ENCODE results near the gene KANK2. TPM values are rescaled to one million over a fixed set of nuclear protein-coding genes. Genes with fewer than 3 reads are reported as not detected.

KANK2 gene
- total and polyA plus RNA-seq, 12 donors = 23.7 to 395 (median 133) TPM

DNA sequence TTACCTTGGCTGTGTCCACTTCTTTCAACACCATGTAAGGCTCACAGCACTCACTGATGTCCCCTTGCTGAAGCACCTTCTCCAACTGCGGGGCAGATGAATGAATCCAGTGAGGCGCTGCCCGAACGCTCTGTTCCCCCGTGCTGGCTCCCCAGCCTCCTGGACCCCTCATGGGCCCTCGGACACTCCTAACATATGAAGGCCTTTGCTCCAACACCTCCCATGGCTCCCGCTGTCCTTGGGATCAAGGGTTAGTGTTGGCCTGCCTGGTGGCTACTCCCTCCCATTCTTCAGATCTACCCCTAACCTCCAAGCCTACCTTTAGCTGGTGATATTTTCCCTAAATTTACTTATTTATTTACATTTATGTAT, 46.4 kb upstream of the KANK2 start:
- Histone ChIP-seq H3K4me1 (replicated peaks in 1 of 2) (peaks cover 3 to 5% of the 10 kb centered on the region in 2 donors), H3K9me3 (replicated peaks in 1 of 3) (no peaks in the 10 kb centered on the region), H3K27me3 (no peaks in the 10 kb centered on the region), H3K27ac (peak overlapping the region in 3 of 5 donors; percentile 33 to 72 (median 68)), H3K4me3 (no peak overlapping the region), H3K36me3 (replicated peaks in 1 of 2) (peaks cover 0 to 16% of the 10 kb centered on the region in 2 donors)
- 88 to 93% (median 89%) methylated on average over 7 of the region's 7 CpGs for WGBS, 4 donors
- no peak for DNase-seq
- intact Hi-C loops (cut with DNase I) = loop anchor here in 1 of 2 donors (2.0 kb wide), 1 partner anchor 45 kb away; no protein-coding TSS in a partner anchor
- TF ChIP-seq, protein P1, sequence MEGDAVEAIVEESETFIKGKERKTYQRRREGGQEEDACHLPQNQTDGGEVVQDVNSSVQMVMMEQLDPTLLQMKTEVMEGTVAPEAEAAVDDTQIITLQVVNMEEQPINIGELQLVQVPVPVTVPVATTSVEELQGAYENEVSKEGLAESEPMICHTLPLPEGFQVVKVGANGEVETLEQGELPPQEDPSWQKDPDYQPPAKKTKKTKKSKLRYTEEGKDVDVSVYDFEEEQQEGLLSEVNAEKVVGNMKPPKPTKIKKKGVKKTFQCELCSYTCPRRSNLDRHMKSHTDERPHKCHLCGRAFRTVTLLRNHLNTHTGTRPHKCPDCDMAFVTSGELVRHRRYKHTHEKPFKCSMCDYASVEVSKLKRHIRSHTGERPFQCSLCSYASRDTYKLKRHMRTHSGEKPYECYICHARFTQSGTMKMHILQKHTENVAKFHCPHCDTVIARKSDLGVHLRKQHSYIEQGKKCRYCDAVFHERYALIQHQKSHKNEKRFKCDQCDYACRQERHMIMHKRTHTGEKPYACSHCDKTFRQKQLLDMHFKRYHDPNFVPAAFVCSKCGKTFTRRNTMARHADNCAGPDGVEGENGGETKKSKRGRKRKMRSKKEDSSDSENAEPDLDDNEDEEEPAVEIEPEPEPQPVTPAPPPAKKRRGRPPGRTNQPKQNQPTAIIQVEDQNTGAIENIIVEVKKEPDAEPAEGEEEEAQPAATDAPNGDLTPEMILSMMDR (IDR thresholded peaks at IDR 0.05) = no peak
- no peak for TF ChIP-seq POLR2A (IDR thresholded peaks at IDR 0.05)

DNA sequence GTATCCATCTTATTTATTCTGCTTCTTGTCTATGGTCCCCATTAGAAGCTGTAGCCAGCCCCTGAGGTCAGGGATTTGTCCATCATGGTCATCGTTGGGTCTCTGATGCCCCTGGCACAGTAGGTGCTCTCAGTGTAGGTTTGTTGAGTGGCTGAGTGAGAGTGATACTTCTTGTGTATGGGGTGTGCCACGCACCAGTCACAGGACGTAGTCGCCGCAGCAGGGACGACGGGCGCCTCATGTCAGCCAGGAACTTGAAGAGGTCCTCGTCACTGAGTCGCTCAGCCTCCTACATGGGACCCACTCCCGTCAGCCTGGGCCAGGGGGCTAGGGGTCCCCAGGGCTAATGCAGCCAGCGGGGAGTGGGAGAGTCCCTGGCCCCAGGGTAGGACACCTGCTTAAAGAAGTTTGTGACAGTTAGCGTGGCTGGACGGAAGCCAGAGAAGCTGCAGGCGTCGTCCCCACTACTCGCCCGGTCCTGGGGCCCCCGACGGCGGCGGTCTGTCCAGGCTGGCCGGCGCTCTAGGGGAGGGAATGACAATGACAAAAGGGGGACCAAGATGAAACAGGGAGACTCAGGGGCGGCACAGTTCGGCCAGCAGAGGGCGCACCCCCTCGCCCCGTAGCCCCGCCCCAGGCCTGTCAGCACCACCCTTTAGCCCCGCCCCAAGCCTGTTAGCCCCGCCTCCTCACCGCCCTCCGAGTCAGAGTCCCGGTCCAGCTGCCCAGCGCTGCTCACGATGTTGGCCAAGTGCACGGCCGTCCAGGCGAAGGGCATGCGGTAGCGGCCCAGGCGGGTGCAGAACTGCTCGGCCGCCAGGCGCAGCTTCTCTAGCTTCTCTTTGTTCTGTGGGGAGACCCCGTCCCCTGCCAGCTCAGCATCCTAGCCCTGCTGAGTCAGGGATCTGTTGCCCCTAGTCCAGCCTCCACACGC, 45.8 kb upstream of the KANK2 start:
- Histone ChIP-seq H3K27ac (peak overlapping the region in 3 of 5 donors; percentile 33 to 72 (median 68)), H3K4me3 (no peak overlapping the region), H3K36me3 (replicated peaks in 1 of 2) (peaks cover 0 to 11% of the 10 kb centered on the region in 2 donors), H3K9me3 (replicated peaks in 1 of 3) (no peaks in the 10 kb centered on the region), H3K4me1 (replicated peaks in 1 of 2) (peaks cover 3 to 5% of the 10 kb centered on the region in 2 donors), H3K27me3 (no peaks in the 10 kb centered on the region)
- intact Hi-C loops (cut with DNase I) = no loop called here
- 29 to 67% (median 43%) methylated on average over 19 to 48 of the region's 48 CpGs for WGBS, 4 donors
- TF ChIP-seq POLR2A (IDR thresholded peaks at IDR 0.05) = peak; percentile 19 to 65
- TF ChIP-seq, protein P1 (IDR thresholded peaks at IDR 0.05) = peak; percentile 57 to 91 (median 70)
- DNase-seq = peak; percentile 98 to 99 (median 98)

DNA sequence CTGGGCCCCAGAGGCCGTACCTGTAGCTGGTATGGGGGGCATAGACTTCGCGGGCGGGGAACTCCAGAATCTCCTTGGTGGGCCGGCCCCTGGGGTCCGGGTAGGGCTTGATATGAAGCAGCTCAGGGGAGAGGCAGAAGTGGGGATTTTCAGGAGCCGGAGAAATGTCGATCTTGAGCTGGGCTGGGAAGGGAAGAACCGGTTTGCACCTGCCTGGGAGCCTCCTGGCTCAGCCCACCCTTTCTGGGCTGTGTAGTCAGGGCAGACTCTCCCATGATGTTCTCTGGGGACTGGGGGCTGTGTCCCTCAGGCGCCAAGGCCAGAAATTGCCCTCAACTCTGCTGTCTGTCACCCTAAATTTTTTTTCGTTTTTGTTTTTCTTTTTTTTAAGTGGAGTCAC, 44.7 kb upstream of the KANK2 start:
- WGBS, 4 donors = 88 to 92% (median 89%) methylated on average over 6 to 11 of the region's 11 CpGs
- peaks cover 0 to 5% of the 10 kb centered on the region in 2 donors for H3K36me3 ChIP-seq (replicated peaks in 1 of 2)
- intact Hi-C loops (cut with DNase I) = no loop called here

DNA sequence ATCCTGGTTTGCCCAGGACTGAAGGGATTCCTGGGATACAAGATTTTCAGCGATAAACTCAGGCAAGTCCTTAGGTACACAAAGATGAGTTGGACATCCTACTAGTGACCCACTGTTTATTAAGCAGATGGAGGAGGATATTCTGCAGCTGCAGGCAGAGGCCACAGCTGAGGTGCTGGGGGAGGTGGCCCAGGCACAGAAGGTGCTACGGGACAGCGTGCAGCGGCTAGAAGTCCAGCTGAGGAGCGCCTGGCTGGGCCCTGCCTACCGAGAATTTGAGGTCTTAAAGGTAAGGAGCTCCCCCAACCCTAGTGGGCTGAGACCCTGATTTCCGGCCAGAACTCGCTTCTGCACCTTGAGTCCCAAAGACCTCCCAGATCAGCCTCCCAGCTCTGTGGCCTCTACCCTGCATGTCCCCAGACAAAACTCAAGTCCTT, 42.7 kb upstream of the KANK2 start:
- DNase-seq = no peak
- H3K27me3 ChIP-seq = no peaks in the 10 kb centered on the region
- no peaks in the 10 kb centered on the region for H3K9me3 ChIP-seq (replicated peaks in 1 of 3)
- H3K27ac ChIP-seq = no peak overlapping the region
- 96 to 100% (median 99%) methylated on average over 6 to 8 of the region's 8 CpGs for WGBS, 4 donors
- TF ChIP-seq POLR2A (IDR thresholded peaks at IDR 0.05) = no peak
- TF ChIP-seq, protein P1 (IDR thresholded peaks at IDR 0.05) = no peak
- H3K4me1 ChIP-seq (replicated peaks in 1 of 2) = peaks cover 0 to 5% of the 10 kb centered on the region in 2 donors
- intact Hi-C loops (cut with DNase I) = no loop called here
- no peak overlapping the region for H3K4me3 ChIP-seq
- H3K36me3 ChIP-seq (replicated peaks in 1 of 2) = peaks cover 0 to 5% of the 10 kb centered on the region in 2 donors

More for the DNA sequence above, 44.7 kb upstream of the KANK2 start:
- Histone ChIP-seq H3K4me1 (replicated peaks in 1 of 2) (peaks cover under 1 to 5% of the 10 kb centered on the region in 2 donors), H3K27ac (no peak overlapping the region), H3K9me3 (replicated peaks in 1 of 3) (no peaks in the 10 kb centered on the region), H3K4me3 (no peak overlapping the region), H3K27me3 (no peaks in the 10 kb centered on the region)
- no peak for DNase-seq
- TF ChIP-seq POLR2A (IDR thresholded peaks at IDR 0.05) = no peak
- TF ChIP-seq, protein P1 (IDR thresholded peaks at IDR 0.05) = no peak

Data from adrenal gland (tissue), 12 donors.